Measurements from ENCODE around the gene SARS2.
A peak's percentile ranks its signal among the peaks of the same experiment; 100 is the strongest.
"Not testable (repeated sequence)": the region's sequence is repeated elsewhere in the genome, so short reads cannot be mapped to it uniquely, and the experiment has no call there.

Gene SARS2

GRCh38 chr19:38946229-38947010, 15.9 kb upstream of the SARS2 start:
- no peak for DNase-seq (ENCODE audit: low read depth)

GRCh38 chr19:38945562-38946228, 15.1 kb upstream of the SARS2 start:
- DNase-seq (ENCODE audit: low read depth) = no peak

- DNase-seq (ENCODE audit: low read depth) = no peak
Measured at GRCh38 chr19:38944981-38945506, 14.5 kb upstream of the SARS2 start.

GRCh38 chr19:38942471-38943181, 12.1 kb upstream of the SARS2 start:
- no peak for DNase-seq (ENCODE audit: low read depth)

GRCh38 chr19:38941979-38942378, 11.4 kb upstream of the SARS2 start:
- no peak for DNase-seq (ENCODE audit: low read depth)

- DNase-seq (ENCODE audit: low read depth) = not testable (repeated sequence)
Measured at GRCh38 chr19:38941466-38941865, 10.9 kb upstream of the SARS2 start.

GRCh38 chr19:38939957-38940356, 9.4 kb upstream of the SARS2 start:
- no peak for DNase-seq (ENCODE audit: low read depth)

- no peak for DNase-seq (ENCODE audit: low read depth)
Measured at GRCh38 chr19:38933544-38933943, 3.0 kb upstream of the SARS2 start.

- DNase-seq (ENCODE audit: low read depth) = no peak
Measured at GRCh38 chr19:38932425-38933179, 2.0 kb upstream of the SARS2 start.

- no peak for DNase-seq (ENCODE audit: low read depth)
Measured at GRCh38 chr19:38931521-38931793, 894 bp upstream of the SARS2 start.

- DNase-seq (ENCODE audit: low read depth) = peak; percentile 95
Measured at GRCh38 chr19:38930776-38931520, 385 bp upstream of the SARS2 start, which contains the start of gene MRPS12. Gene MRPS12 (plus strand): TSS chr19:38930944. CDS start chr19:38931295, 351 bp downstream.

GRCh38 chr19:38928391-38929001, 2.1 kb downstream of the SARS2 start:
- DNase-seq (ENCODE audit: low read depth) = no peak

- no peak for DNase-seq (ENCODE audit: low read depth)
Measured at GRCh38 chr19:38924388-38924787, 6.2 kb downstream of the SARS2 start.

- DNase-seq (ENCODE audit: low read depth) = no peak
Measured at GRCh38 chr19:38922482-38922881, 8.1 kb downstream of the SARS2 start.

GRCh38 chr19:38921420-38922274, 8.9 kb downstream of the SARS2 start:
- no peak for DNase-seq (ENCODE audit: low read depth)

GRCh38 chr19:38920602-38921419, 9.8 kb downstream of the SARS2 start:
- no peak for DNase-seq (ENCODE audit: low read depth)

- no peak for DNase-seq (ENCODE audit: low read depth)
Measured at GRCh38 chr19:38919837-38920601, 10.5 kb downstream of the SARS2 start.

GRCh38 chr19:38918526-38918925, 12.0 kb downstream of the SARS2 start:
- no peak for DNase-seq (ENCODE audit: low read depth)

Data from activated T-helper 9 cell treated with anti-CD3 and anti-CD28 coated beads, Interleukin-2, amount 50 U/mL, for 16 hours (primary cell).